Skeletal muscle satellite cell (primary cell): Measurements from ENCODE around the gene LRRC30.

Experiments
- H3K27me3 ChIP-seq: 2 replicates; pipeline ENCODE4 v1.7.0; 2013; ENCODE audit warnings: low read length; ENCODE audit not compliant: control insufficient read depth, insufficient read depth
- H3K36me3 ChIP-seq: 2 replicates; pipeline ENCODE4 v1.7.0; 2013; ENCODE audit warnings: mild to moderate bottlenecking, control low read depth, low read length; ENCODE audit not compliant: insufficient read depth
- H3K4me1 ChIP-seq: 2 replicates; pipeline ENCODE4 v1.7.0; 2013; ENCODE audit warnings: low read length; ENCODE audit not compliant: control insufficient read depth, insufficient read depth
- H3K4me2 ChIP-seq: 2 replicates; pipeline ENCODE4 v1.7.0; 2013; ENCODE audit warnings: mild to moderate bottlenecking, low read length
- H3K4me3 ChIP-seq: 2 replicates; pipeline ENCODE4 v1.7.0; 2013; ENCODE audit warnings: low read length
- H3K9ac ChIP-seq: 2 replicates; pipeline ENCODE4 v1.7.0; 2013; ENCODE audit warnings: mild to moderate bottlenecking, low read depth, low read length, moderate library complexity
- H3K9me3 ChIP-seq: replicated peaks from 2 replicates; pipeline ENCODE4 v1.7.0; 2013; ENCODE audit warnings: mild to moderate bottlenecking, control low read depth, low read length

Gene LRRC30

GRCh38 chr18:7206217-7206616, 24.7 kb upstream of the LRRC30 start:
- Histone ChIP-seq H3K9me3 (no peaks in the 10 kb centered on the region), H3K36me3 (no peaks in the 10 kb centered on the region), H3K4me3 (no peak overlapping the region), H3K4me1 (peaks cover 7% of the 10 kb centered on the region), H3K9ac (no peak overlapping the region), H3K27me3 (peaks cover 3% of the 10 kb centered on the region), H3K4me2 (no peak overlapping the region)

DNA sequence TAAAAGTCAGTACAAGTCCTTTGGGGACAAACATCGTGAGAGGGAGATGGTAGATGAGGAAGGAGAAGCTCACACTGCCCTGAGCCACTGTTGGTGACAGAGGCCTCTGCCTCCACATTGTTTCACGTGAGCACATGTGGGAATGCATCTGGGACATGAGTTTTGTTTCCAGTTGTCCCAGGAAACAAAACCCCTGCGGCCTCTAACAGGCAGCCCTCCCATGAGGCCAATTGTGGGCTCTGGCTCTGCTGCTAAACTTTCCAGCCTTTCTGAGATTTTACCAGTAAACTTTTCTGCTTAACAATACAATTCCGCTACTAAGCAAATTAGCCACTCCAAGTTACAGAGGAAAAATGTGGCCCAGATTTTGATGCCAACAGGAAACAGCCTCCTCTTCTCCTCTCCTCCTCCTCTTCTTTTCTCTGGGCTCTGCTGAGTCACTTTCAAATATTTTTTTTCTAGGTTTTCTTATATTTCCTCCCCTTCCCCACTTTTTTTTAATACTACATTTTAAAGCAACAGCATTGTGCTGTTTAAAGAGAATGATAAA, 23.4 kb upstream of the LRRC30 start:
- Histone ChIP-seq H3K9ac (no peak overlapping the region), H3K4me2 (no peak overlapping the region), H3K36me3 (no peaks in the 10 kb centered on the region), H3K27me3 (no peaks in the 10 kb centered on the region), H3K9me3 (no peaks in the 10 kb centered on the region), H3K4me1 (peaks cover 7% of the 10 kb centered on the region), H3K4me3 (no peak overlapping the region)

DNA sequence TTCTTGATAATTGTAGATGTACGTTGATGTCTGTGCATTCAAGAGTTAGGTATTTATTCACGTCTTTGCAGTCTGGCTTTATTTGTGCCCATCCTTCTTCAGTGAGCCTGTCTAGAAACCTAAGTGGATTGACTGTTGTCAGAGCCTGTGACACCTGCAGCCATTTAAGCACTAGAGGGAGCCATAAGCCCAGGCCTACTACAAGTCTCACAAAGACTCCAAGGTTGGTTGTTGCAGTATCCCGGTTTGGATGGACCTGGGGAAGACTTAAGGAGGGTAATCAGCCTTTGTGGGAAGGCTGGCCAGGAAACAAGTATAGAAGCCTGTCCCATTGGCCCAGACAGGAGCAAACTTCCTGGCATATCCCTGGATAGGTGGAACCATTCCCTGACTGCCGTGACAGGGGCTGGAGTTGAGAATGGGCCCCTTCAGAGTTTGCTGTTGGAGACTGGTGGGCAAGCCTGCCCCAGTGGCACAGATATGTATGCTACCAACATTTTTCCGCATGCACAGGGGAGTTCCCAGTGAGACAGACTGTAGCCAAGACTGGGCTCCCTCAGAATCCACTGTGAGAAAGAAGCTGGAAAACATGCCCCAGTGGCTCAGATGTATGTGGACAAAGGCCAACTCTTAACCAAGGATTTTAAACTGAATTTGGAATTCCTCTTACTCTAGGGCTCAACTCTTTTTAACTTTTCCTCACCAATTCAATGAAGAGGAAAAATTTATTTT, 9.3 kb upstream of the LRRC30 start:
- Histone ChIP-seq H3K27me3 (peaks cover 3% of the 10 kb centered on the region), H3K4me2 (no peak overlapping the region), H3K36me3 (no peaks in the 10 kb centered on the region), H3K4me3 (no peak overlapping the region), H3K4me1 (no peaks in the 10 kb centered on the region), H3K9ac (no peak overlapping the region), H3K9me3 (no peaks in the 10 kb centered on the region)

GRCh38 chr18:7224198-7224597, 6.7 kb upstream of the LRRC30 start:
- Histone ChIP-seq H3K4me3 (no peak overlapping the region), H3K9ac (no peak overlapping the region), H3K9me3 (no peaks in the 10 kb centered on the region), H3K4me1 (no peaks in the 10 kb centered on the region), H3K4me2 (no peak overlapping the region), H3K27me3 (peaks cover 5% of the 10 kb centered on the region), H3K36me3 (no peaks in the 10 kb centered on the region)

DNA sequence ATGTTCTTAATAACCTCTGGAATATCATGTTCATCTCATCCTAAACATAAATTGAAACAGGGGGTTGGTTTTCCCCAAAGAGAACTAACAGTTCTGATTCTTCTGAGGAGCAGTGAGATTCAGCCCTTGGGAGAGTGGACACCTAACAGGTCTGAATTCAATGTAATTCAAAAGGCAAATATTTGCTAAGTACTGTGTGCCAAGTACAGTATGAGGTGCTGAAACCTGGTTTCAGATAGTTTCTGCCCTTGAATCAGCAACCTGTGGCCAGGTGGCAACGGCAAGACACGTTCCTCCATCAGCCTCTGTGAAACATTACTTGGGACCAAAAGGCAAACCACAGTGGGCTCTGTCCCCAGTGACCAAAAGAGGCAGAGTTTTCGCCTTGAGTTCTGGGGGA, 1.3 kb downstream of the LRRC30 start:
- H3K9ac ChIP-seq, result no peak overlapping the region
- peaks cover 34% of the 10 kb centered on the region for H3K27me3 ChIP-seq
- no peak overlapping the region for H3K4me3 ChIP-seq
- H3K9me3 ChIP-seq, result no peaks in the 10 kb centered on the region
- no peaks in the 10 kb centered on the region for H3K36me3 ChIP-seq
- no peak overlapping the region for H3K4me2 ChIP-seq
- no peaks in the 10 kb centered on the region for H3K4me1 ChIP-seq

DNA sequence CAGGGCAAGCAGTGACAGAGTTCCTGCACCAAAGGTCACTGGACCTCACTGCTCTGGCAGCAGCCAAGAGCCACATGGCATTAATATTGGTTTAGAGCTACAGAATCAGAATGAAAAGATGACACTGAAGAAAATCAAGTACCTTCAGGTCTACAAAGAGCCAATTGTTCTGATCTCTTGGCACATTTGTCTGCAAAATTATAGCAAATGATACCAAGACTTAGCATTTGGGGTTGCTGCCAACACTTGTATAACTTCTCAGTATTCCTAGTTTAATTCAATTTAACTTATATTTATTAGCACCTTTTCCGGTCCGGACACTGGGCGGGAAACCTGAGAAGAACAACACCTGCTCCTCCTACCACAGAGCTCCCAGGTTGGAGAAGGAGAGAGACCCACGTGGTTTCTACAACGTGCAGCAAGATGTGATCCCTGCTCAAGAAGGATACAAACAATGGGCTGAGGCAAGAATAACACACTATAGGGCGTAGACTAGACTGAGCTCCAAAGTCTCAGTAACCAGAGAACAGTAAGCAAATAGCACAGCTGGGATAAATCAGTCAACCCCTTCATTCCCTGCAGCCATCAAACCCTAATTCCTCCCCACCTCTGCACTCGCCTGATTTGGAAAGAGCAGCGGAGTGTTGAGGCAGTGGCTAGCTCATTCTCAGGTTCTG, 2.4 kb downstream of the LRRC30 start:
- Histone ChIP-seq H3K4me2 (no peak overlapping the region), H3K4me1 (no peaks in the 10 kb centered on the region), H3K4me3 (no peak overlapping the region), H3K9ac (no peak overlapping the region), H3K9me3 (no peaks in the 10 kb centered on the region), H3K36me3 (no peaks in the 10 kb centered on the region), H3K27me3 (peaks cover 31% of the 10 kb centered on the region)

DNA sequence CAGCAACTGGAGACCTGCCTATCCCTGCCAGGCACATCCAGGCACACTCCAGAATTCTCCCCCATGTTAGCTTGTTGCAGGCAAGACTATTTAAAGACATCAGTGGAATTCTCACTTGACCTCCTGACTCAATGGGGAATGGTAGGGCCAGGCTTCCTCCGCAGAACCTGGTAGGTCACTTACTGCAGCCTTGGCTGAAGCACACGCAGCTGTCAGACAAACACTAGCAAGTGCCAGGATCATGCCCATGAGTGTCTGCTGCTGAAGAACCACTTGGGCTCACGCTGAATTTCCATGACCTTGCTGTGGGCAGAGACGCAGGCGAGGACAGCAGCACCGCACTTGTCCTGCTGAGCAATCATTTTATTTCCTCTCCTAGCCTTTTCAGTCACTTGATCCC, 3.2 kb downstream of the LRRC30 start:
- no peaks in the 10 kb centered on the region for H3K9me3 ChIP-seq
- no peaks in the 10 kb centered on the region for H3K36me3 ChIP-seq
- H3K4me1 ChIP-seq, result no peaks in the 10 kb centered on the region
- H3K4me3 ChIP-seq, result no peak overlapping the region
- H3K9ac ChIP-seq, result no peak overlapping the region
- H3K4me2 ChIP-seq, result no peak overlapping the region
- peaks cover 31% of the 10 kb centered on the region for H3K27me3 ChIP-seq

DNA sequence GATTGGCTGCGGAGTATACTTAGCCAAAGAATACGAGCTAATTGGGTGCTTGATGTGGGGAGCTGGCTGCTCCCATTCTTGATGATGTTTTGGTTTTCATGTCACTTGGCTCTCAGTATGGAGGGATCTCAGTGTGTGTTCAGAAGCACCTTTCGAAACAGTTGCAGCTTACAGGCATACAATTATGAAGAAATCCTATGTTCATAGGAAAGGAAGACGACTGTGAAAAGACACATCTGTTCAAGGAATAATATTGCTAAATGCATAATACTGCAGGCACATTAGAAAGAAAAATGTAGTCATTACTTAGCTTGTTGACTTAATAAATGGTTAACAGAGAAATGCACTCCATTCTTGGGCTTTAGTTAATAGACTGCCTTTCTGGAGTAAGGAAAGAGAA, 4.1 kb downstream of the LRRC30 start:
- H3K9me3 ChIP-seq, result no peaks in the 10 kb centered on the region
- no peak overlapping the region for H3K4me3 ChIP-seq
- H3K27me3 ChIP-seq, result peaks cover 31% of the 10 kb centered on the region
- no peak overlapping the region for H3K9ac ChIP-seq
- no peaks in the 10 kb centered on the region for H3K4me1 ChIP-seq
- H3K36me3 ChIP-seq, result no peaks in the 10 kb centered on the region
- no peak overlapping the region for H3K4me2 ChIP-seq

- Histone ChIP-seq H3K9ac (no peak overlapping the region), H3K27me3 (peaks cover 29% of the 10 kb centered on the region), H3K4me3 (no peak overlapping the region), H3K4me1 (no peaks in the 10 kb centered on the region), H3K36me3 (no peaks in the 10 kb centered on the region), H3K4me2 (no peak overlapping the region), H3K9me3 (no peaks in the 10 kb centered on the region)
These were observed 5.2 kb downstream of the LRRC30 start for GRCh38 chr18:7236072-7236471.

- no peak overlapping the region for H3K9ac ChIP-seq
- no peaks in the 10 kb centered on the region for H3K9me3 ChIP-seq
- no peak overlapping the region for H3K4me3 ChIP-seq
- no peak overlapping the region for H3K4me2 ChIP-seq
- H3K27me3 ChIP-seq, result peaks cover 26% of the 10 kb centered on the region
- H3K36me3 ChIP-seq, result no peaks in the 10 kb centered on the region
- no peaks in the 10 kb centered on the region for H3K4me1 ChIP-seq
These were observed 6.0 kb downstream of the LRRC30 start for GRCh38 chr18:7236933-7237332.

GRCh38 chr18:7237673-7238272, 6.9 kb downstream of the LRRC30 start:
- no peaks in the 10 kb centered on the region for H3K4me1 ChIP-seq
- peaks cover 20% of the 10 kb centered on the region for H3K27me3 ChIP-seq
- no peak overlapping the region for H3K4me3 ChIP-seq
- H3K9ac ChIP-seq, result no peak overlapping the region
- H3K9me3 ChIP-seq, result no peaks in the 10 kb centered on the region
- H3K36me3 ChIP-seq, result no peaks in the 10 kb centered on the region
- no peak overlapping the region for H3K4me2 ChIP-seq
